ENCODE results near the gene PTPRT.
A peak's percentile ranks its signal among the peaks of the same experiment; 100 is the strongest.

Gene PTPRT

DNA sequence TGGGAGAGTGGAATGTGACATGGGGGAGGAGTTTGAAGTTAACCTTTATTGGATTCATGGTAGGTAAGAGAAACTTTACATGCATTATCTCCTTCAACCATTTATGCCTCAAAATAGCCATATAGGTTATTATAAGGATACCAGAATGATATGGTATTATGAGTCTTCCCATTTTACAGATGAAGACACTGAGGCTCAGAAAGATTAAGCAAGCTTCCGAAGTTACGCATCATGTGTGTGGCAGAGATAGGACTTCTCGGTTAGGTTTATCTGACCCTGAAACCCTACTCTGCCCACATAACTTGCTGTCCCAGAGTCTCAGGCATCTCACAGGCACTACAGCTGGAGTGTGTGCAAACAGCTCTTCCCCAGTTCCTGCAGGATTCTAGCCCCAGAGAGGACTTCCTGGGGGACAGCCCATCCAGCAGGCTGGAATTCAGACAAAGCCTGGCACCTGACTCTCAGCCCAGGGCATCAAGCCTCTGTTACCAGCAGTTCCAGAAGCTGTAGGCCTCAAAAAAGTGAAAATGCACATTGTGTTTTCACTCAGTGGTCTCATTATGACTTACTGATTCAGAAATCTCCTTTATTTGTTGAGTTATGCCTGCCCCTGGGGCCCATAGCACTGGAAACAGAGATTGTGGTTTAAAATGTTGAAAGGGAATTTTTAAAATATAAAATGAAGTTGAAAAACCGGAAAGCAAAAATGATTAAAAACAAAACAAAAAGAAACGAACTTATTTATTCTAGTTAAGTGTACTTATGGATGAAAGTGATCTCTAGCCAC lies 1058.7 kb downstream of the PTPRT start:
- Histone ChIP-seq H3K4me3 (ENCODE audit: low read length) (no peak overlapping the region), H3K27ac (ENCODE audit: low read length) (no peak overlapping the region), H4K20me1 (ENCODE audit: insufficient read depth, low read length) (no peaks in the 10 kb centered on the region), H3K4me1 (ENCODE audit: low read length) (peaks cover 14% of the 10 kb centered on the region), H3K79me2 (ENCODE audit: low read length) (no peaks in the 10 kb centered on the region), H3K4me2 (ENCODE audit: low read depth, low read length) (no peak overlapping the region), H3K36me3 (replicated peaks; ENCODE audit: insufficient read depth, low read length) (no peaks in the 10 kb centered on the region), H3K9ac (ENCODE audit: low read length) (no peak overlapping the region), H2AFZ (ENCODE audit: low read length) (no peak overlapping the region), H3K9me3 (replicated peaks; ENCODE audit: insufficient read depth, low read length) (no peaks in the 10 kb centered on the region), H3K27me3 (replicated peaks; ENCODE audit: insufficient read depth, low read length) (no peaks in the 10 kb centered on the region), H3F3A (ENCODE audit: insufficient read depth, low read length) (no peaks in the 10 kb centered on the region), H3K9me2 (replicated peaks; ENCODE audit: insufficient read depth, low read length) (no peaks in the 10 kb centered on the region)
- TF ChIP-seq, protein P1, sequence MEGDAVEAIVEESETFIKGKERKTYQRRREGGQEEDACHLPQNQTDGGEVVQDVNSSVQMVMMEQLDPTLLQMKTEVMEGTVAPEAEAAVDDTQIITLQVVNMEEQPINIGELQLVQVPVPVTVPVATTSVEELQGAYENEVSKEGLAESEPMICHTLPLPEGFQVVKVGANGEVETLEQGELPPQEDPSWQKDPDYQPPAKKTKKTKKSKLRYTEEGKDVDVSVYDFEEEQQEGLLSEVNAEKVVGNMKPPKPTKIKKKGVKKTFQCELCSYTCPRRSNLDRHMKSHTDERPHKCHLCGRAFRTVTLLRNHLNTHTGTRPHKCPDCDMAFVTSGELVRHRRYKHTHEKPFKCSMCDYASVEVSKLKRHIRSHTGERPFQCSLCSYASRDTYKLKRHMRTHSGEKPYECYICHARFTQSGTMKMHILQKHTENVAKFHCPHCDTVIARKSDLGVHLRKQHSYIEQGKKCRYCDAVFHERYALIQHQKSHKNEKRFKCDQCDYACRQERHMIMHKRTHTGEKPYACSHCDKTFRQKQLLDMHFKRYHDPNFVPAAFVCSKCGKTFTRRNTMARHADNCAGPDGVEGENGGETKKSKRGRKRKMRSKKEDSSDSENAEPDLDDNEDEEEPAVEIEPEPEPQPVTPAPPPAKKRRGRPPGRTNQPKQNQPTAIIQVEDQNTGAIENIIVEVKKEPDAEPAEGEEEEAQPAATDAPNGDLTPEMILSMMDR (IDR thresholded peaks at IDR 0.05; ENCODE audit: low read length), result no peak
- TF ChIP-seq EZH2phosphoT487 (IDR thresholded peaks at IDR 0.05; ENCODE audit: low read length), result no peak
- no peak for TF ChIP-seq EZH2 (optimal IDR thresholded peaks at IDR 0.05; ENCODE audit: low read depth, low read length)
- no peak for DNase-seq

DNA sequence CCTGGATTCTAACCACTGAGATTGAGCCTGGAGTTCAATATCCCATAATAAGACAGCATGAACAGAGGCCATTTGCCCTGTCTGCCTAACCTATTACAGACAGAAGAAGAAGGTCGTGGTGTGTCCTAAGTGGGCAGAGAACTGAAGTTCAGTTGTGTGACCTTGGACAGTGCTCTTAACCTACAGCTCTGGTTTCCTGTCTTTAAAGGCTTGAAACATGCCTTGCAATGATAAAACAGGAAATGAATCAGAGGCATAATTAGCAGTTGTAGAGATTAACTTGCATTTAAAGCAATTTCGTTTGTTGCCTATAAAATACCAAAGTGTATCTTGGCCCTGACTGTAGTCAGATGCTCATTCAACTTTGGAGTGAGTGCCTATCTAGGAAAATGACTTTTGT lies 1064.3 kb downstream of the PTPRT start:
- DNase-seq, result peak; percentile 75
- no peaks in the 10 kb centered on the region for H3F3A ChIP-seq (ENCODE audit: insufficient read depth, low read length)
- H2AFZ ChIP-seq (ENCODE audit: low read length), result no peak overlapping the region
- H3K4me3 ChIP-seq (ENCODE audit: low read length), result no peak overlapping the region
- no peaks in the 10 kb centered on the region for H3K9me2 ChIP-seq (replicated peaks; ENCODE audit: insufficient read depth, low read length)
- peaks cover 25% of the 10 kb centered on the region for H3K4me1 ChIP-seq (ENCODE audit: low read length)
- H3K36me3 ChIP-seq (replicated peaks; ENCODE audit: insufficient read depth, low read length), result no peaks in the 10 kb centered on the region
- no peaks in the 10 kb centered on the region for H3K79me2 ChIP-seq (ENCODE audit: low read length)
- peak overlapping the region; percentile 60 for H3K27ac ChIP-seq (ENCODE audit: low read length)
- H3K9ac ChIP-seq (ENCODE audit: low read length), result no peak overlapping the region
- no peaks in the 10 kb centered on the region for H3K9me3 ChIP-seq (replicated peaks; ENCODE audit: insufficient read depth, low read length)
- no peaks in the 10 kb centered on the region for H3K27me3 ChIP-seq (replicated peaks; ENCODE audit: insufficient read depth, low read length)
- TF ChIP-seq EZH2phosphoT487 (IDR thresholded peaks at IDR 0.05; ENCODE audit: low read length) (no peak), EZH2 (optimal IDR thresholded peaks at IDR 0.05; ENCODE audit: low read depth, low read length) (no peak)
- TF ChIP-seq, protein P1 (IDR thresholded peaks at IDR 0.05; ENCODE audit: low read length), result no peak
- peak overlapping the region; percentile 30 for H3K4me2 ChIP-seq (ENCODE audit: low read depth, low read length)
- H4K20me1 ChIP-seq (ENCODE audit: insufficient read depth, low read length), result no peaks in the 10 kb centered on the region

DNA sequence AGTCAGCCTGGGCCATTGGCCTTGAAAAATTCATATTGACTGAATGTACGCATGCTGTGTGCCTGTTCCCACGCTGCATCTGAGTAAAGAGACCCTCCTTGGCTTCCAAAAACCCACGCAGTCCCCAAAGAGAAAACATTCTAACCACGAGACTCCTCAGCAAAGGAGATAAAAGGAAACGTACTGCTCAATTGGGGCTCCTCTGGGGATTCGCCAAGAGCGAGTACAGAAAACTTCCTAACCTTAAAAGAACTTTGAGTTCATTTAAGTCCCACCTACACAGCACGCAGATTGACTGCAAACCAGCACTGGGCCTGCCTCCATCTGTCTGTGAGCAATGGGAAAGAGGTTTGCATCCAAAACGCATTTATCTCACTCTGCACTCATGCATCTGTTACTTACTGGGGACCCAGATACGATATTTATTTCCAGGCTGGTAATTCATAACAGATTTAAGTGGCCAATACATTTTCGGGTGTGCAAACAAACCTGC lies 1065.7 kb downstream of the PTPRT start:
- Histone ChIP-seq H3K79me2 (ENCODE audit: low read length) (no peaks in the 10 kb centered on the region), H3F3A (ENCODE audit: insufficient read depth, low read length) (no peaks in the 10 kb centered on the region), H3K27me3 (replicated peaks; ENCODE audit: insufficient read depth, low read length) (no peaks in the 10 kb centered on the region), H4K20me1 (ENCODE audit: insufficient read depth, low read length) (no peaks in the 10 kb centered on the region), H3K4me2 (ENCODE audit: low read depth, low read length) (no peak overlapping the region), H3K27ac (ENCODE audit: low read length) (no peak overlapping the region), H3K9me3 (replicated peaks; ENCODE audit: insufficient read depth, low read length) (no peaks in the 10 kb centered on the region), H3K9me2 (replicated peaks; ENCODE audit: insufficient read depth, low read length) (no peaks in the 10 kb centered on the region), H3K36me3 (replicated peaks; ENCODE audit: insufficient read depth, low read length) (no peaks in the 10 kb centered on the region), H3K9ac (ENCODE audit: low read length) (no peak overlapping the region), H2AFZ (ENCODE audit: low read length) (no peak overlapping the region), H3K4me1 (ENCODE audit: low read length) (peaks cover 25% of the 10 kb centered on the region), H3K4me3 (ENCODE audit: low read length) (no peak overlapping the region)
- DNase-seq, result no peak
- TF ChIP-seq, protein P1 (IDR thresholded peaks at IDR 0.05; ENCODE audit: low read length), result no peak
- TF ChIP-seq EZH2 (optimal IDR thresholded peaks at IDR 0.05; ENCODE audit: low read depth, low read length), result no peak
- no peak for TF ChIP-seq EZH2phosphoT487 (IDR thresholded peaks at IDR 0.05; ENCODE audit: low read length)

Data from MM.1S (cell line).